GM18868 (cell line): Measurements from ENCODE around the gene DNMBP.
"Not testable (repeated sequence)": the region's sequence is repeated elsewhere in the genome, so short reads cannot be mapped to it uniquely, and the experiment has no call there.

Experiments
- ATAC-seq: cut with Tn5 transposase; IDR thresholded peaks from one replicate; pipeline ENCODE4 v1.9.1; 2021; ENCODE audit warnings: mild to moderate bottlenecking, moderate library complexity; ENCODE audit not compliant: unreplicated experiment

Gene DNMBP

GRCh38 chr10:99917963-99918825 lies 91.6 kb downstream of the DNMBP start:
- no peak for ATAC-seq

- no peak for ATAC-seq
These were observed 93.0 kb downstream of the DNMBP start for GRCh38 chr10:99916776-99917175.

- ATAC-seq: no peak
These were observed 94.3 kb downstream of the DNMBP start for GRCh38 chr10:99915414-99915813.

GRCh38 chr10:99914236-99914635 lies 95.5 kb downstream of the DNMBP start:
- ATAC-seq: no peak

- ATAC-seq: no peak
These were observed 95.9 kb downstream of the DNMBP start for GRCh38 chr10:99913831-99914235.

GRCh38 chr10:99912041-99912440 lies 97.7 kb downstream of the DNMBP start:
- ATAC-seq: no peak

GRCh38 chr10:99908512-99908911 lies 101.2 kb downstream of the DNMBP start:
- no peak for ATAC-seq

- no peak for ATAC-seq
These were observed 103.3 kb downstream of the DNMBP start for GRCh38 chr10:99906470-99906869.

- ATAC-seq: no peak
These were observed 103.8 kb downstream of the DNMBP start for GRCh38 chr10:99905971-99906370.

GRCh38 chr10:99895867-99896266 lies 113.9 kb downstream of the DNMBP start:
- ATAC-seq: no peak

GRCh38 chr10:99895066-99895465 lies 114.7 kb downstream of the DNMBP start:
- ATAC-seq: not testable (repeated sequence)

- no peak for ATAC-seq
These were observed 115.1 kb downstream of the DNMBP start for GRCh38 chr10:99894613-99895012.

- ATAC-seq: no peak
These were observed 121.1 kb downstream of the DNMBP start for GRCh38 chr10:99888622-99889021.

GRCh38 chr10:99883523-99883922 lies 126.2 kb downstream of the DNMBP start:
- ATAC-seq: no peak

GRCh38 chr10:99881371-99881770 lies 128.4 kb downstream of the DNMBP start:
- ATAC-seq: no peak

GRCh38 chr10:99880080-99880835 lies 129.5 kb downstream of the DNMBP start:
- no peak for ATAC-seq

- ATAC-seq: no peak
These were observed 134.3 kb downstream of the DNMBP start for GRCh38 chr10:99875473-99875872.

GRCh38 chr10:99874341-99875085 lies 135.2 kb downstream of the DNMBP start:
- ATAC-seq: no peak

- no peak for ATAC-seq
These were observed 135.9 kb downstream of the DNMBP start for GRCh38 chr10:99873846-99874245.

- ATAC-seq: no peak
These were observed 137.2 kb downstream of the DNMBP start for GRCh38 chr10:99872367-99873162.
